OCI-LY1 (cell line): ENCODE data around the gene EYA2.

ENCODE experiments used
- CTCF ChIP-seq: fragments of 200-600 bp; sonication (generic), shearing (Covaris generic); IDR thresholded peaks from 2 replicates; pipeline ENCODE4 v1.5.1; 2017; ENCODE audit warnings: mild to moderate bottlenecking, antibody characterized with exemption, low read length, moderate library complexity, mixed read lengths
- EZH2 ChIP-seq: fragments of 200-600 bp; sonication (generic), shearing (Covaris generic); IDR thresholded peaks from 2 replicates; pipeline ENCODE4 v1.8.0; 2017; ENCODE audit warnings: borderline replicate concordance, mixed run types, mild to moderate bottlenecking, antibody characterized with exemption, low read length, moderate library complexity, mixed read lengths

- TF ChIP-seq CTCF (no peak), EZH2 (no peak)
Measured at GRCh38 chr20:47143657-47144056, 249.0 kb downstream of the EYA2 start.
